Gastroesophageal sphincter (tissue), 4 donors: ENCODE measurements around the gene PEX11B. TPM values are rescaled to one million over a fixed set of nuclear protein-coding genes. Genes with fewer than 3 reads are reported as not detected.

Source experiments
- ATAC-seq: fragments of 150-250 bp; one replicate; pipeline ENCODE4 v1.9.1; 2016; ENCODE audit warnings: mild to moderate bottlenecking, moderate library complexity
- H3K27ac ChIP-seq, 4 donors: fragments of 200-600 bp; sonication (generic) in 3 of 4; 1 replicate in 3 of 4; 2 replicates in 1 of 4; pipeline ENCODE4 v1.5.1; 2016 to 2019
- H3K27me3 ChIP-seq: fragments of 200-600 bp; sonication (generic); one replicate; pipeline ENCODE4 v1.5.1; 2019
- H3K36me3 ChIP-seq, 2 donors: fragments of 200-600 bp; sonication (generic); one replicate each; pipeline ENCODE4 v1.5.1; 2019; ENCODE audit warnings: control low read depth in 1 of 2
- H3K4me1 ChIP-seq, 3 donors: fragments of 200-600 bp; sonication (generic); 1 replicate in 2 of 3; 2 replicates in 1 of 3; pipeline ENCODE4 v1.5.1; 2016 to 2019; ENCODE audit warnings: control low read depth in 2 of 3
- H3K4me3 ChIP-seq, 2 donors: fragments of 200-600 bp; sonication (generic); one replicate each; pipeline ENCODE4 v1.5.1; 2019; ENCODE audit warnings: mild to moderate bottlenecking in 1 of 2, moderate library complexity in 1 of 2
- H3K9me3 ChIP-seq, 3 donors: fragments of 200-600 bp; sonication (generic); one replicate each; pipeline ENCODE4 v1.5.1; 2017 to 2019; ENCODE audit warnings: control low read depth in 2 of 3
- EP300 ChIP-seq: sonication (generic); formaldehyde crosslinking; IDR thresholded peaks from one replicate; pipeline ENCODE4 v1.6.1; 2017; ENCODE audit warnings: antibody characterized with exemption, mild to moderate bottlenecking
- POLR2A ChIP-seq, 2 donors: fragments of 450-650 bp; IDR thresholded peaks; one replicate each; pipeline ENCODE4 v1.6.1; 2017; ENCODE audit warnings: antibody characterized with exemption in 2 of 2, mild to moderate bottlenecking in 2 of 2, moderate library complexity in 1 of 2
- POLR2AphosphoS5 ChIP-seq: sonication (generic); formaldehyde crosslinking; IDR thresholded peaks from one replicate; pipeline ENCODE4 v1.6.1; 2017; ENCODE audit warnings: antibody characterized with exemption
- whole genome bisulfite sequencing, 2 donors: methylation state at CpG; one replicate each; pipeline ENCODE4 v1.1.5; 2018; ENCODE audit warnings: low coverage in 1 of 2; 5-methylcytosine and 5-hydroxymethylcytosine counted together
- total RNA-seq, 4 donors: library from RNA; depleted of rRNA; stranded (reverse); fragments of >200 nt; gene quantifications; one replicate each; pipeline ENCODE4 v1.1.0, GENCODE V29; 2016
- TF ChIP-seq, protein P1 (sequence below), 4 experiments: fragments of 200-600 bp in 2 of 4; fragments of 450-650 bp in 2 of 4; sonication (generic) in 1 of 4; IDR thresholded peaks; one replicate each; pipeline ENCODE4 v1.5.1; 2017 to 2019; ENCODE audit warnings: antibody characterized with exemption in 4 of 4, mild to moderate bottlenecking in 2 of 4, moderate library complexity in 2 of 4

Gene PEX11B
- total RNA-seq, 4 donors from 2014 or later: 22.1 to 29.1 (median 28.1) TPM

DNA sequence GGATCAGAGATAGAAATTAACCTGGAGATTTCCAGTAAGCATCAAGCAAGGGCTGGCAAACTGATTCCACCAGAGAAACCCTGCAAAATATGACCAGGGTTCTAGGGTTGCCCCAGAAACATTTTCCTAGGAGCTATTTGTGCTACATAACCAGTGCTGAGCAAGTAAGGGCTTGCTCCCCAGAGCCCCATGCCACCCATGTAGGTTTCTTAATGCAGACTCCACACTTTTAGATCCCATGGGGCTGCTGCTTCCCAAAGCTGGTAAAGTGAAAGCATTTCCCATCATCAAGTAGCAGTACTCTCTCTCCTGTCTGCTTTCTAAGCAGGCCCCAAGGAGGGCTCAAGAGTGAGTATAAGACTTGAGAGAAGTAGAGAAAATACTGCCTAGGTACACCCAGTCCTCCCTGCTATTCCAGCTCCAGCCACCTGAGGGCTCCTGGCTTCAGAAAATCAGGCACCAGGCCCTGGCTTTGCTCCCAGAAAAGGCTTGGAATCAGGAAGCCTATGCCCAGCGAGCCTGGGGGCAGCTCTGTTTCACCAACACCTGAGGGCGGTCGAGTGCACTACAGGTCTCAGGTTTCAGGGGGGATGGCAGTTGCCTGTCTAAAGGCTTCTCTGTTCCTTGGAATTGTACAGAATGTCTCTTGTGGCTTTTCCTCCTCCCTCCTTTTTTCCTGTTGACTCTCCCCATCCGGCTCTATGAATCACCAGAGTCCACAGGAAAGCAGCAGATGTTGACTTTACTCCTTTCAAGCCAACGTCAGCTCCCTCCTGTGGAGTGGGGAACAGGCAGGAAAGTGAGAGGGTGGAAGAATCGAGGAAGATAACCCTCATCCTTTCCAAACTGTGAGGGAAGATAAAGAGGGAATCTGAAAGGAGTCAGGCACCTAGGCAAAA is 26.7 kb downstream of the PEX11B start:
- Histone ChIP-seq H3K9me3 (no peaks in the 10 kb centered on the region), H3K4me3 (peak overlapping the region in 1 of 2 donors; percentile 5), H3K27me3 (no peaks in the 10 kb centered on the region), H3K4me1 (peaks cover 7 to 25% (median 14%) of the 10 kb centered on the region in 3 donors), H3K27ac (peak overlapping the region; percentile 68 to 91 (median 84)), H3K36me3 (no peaks in the 10 kb centered on the region)
- peak; percentile 96 for ATAC-seq
- no peak for TF ChIP-seq POLR2AphosphoS5
- TF ChIP-seq, protein P1, sequence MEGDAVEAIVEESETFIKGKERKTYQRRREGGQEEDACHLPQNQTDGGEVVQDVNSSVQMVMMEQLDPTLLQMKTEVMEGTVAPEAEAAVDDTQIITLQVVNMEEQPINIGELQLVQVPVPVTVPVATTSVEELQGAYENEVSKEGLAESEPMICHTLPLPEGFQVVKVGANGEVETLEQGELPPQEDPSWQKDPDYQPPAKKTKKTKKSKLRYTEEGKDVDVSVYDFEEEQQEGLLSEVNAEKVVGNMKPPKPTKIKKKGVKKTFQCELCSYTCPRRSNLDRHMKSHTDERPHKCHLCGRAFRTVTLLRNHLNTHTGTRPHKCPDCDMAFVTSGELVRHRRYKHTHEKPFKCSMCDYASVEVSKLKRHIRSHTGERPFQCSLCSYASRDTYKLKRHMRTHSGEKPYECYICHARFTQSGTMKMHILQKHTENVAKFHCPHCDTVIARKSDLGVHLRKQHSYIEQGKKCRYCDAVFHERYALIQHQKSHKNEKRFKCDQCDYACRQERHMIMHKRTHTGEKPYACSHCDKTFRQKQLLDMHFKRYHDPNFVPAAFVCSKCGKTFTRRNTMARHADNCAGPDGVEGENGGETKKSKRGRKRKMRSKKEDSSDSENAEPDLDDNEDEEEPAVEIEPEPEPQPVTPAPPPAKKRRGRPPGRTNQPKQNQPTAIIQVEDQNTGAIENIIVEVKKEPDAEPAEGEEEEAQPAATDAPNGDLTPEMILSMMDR (IDR thresholded peaks at IDR 0.05): peak; percentile 91 to 98 (median 94)
- 0% methylated on average over 2 to 4 of the region's 6 CpGs for WGBS, 2 donors

DNA sequence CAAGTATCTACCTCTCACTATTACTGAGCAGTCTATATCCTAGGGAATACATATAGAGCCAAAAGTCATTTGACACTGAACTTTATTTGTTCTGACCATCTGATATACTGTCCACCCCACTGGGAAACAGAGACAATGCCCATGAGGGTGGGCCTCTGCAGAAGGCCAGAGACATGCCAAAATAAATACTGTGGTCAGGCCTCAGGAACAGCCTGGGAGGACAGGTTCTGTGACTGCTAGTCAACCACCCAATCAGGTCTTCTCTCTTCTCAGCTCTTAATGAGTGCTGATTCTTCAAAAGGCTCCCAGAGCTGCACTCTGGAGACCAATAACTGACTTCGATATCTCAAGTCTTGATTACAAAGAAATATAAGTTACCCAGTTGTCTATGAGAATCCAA is 27.4 kb downstream of the PEX11B start:
- Histone ChIP-seq H3K9me3 (no peaks in the 10 kb centered on the region), H3K27me3 (no peaks in the 10 kb centered on the region), H3K27ac (peak overlapping the region; percentile 68 to 91 (median 84)), H3K36me3 (no peaks in the 10 kb centered on the region), H3K4me3 (no peak overlapping the region), H3K4me1 (peaks cover 7 to 30% (median 14%) of the 10 kb centered on the region in 3 donors)
- 40 to 43% methylated on average over 1 of the region's 1 CpG for WGBS, 2 donors
- TF ChIP-seq POLR2A (IDR thresholded peaks at IDR 0.05): no peak
- no peak for TF ChIP-seq POLR2AphosphoS5
- no peak for TF ChIP-seq EP300
- TF ChIP-seq, protein P1 (IDR thresholded peaks at IDR 0.05): no peak
- ATAC-seq: no peak

DNA sequence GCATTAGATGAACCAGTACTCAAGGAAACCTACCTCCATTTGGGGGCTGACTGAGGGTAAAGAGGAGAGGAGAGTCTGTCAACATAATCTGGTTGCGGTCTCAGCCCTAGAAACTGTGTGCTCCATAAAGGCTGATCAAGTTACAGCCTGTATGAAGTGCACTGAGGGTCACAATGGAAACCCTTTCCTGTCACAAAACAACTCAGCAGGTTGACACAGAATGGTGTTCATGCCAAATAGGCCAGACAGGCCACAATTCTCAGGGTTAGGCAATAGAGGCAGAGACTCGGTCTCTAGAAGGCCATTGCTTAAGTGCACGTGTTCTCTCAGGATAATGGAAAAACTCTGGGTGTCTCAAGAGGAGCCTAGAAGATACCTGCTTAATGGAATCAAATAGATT is 28.8 kb downstream of the PEX11B start:
- 84 to 88% methylated on average over 3 of the region's 3 CpGs for WGBS, 2 donors
- no peaks in the 10 kb centered on the region for H3K9me3 ChIP-seq
- H3K27me3 ChIP-seq: no peaks in the 10 kb centered on the region
- peaks cover 7 to 42% (median 17%) of the 10 kb centered on the region in 3 donors for H3K4me1 ChIP-seq
- no peak for ATAC-seq
- H3K4me3 ChIP-seq: no peak overlapping the region
- H3K27ac ChIP-seq: no peak overlapping the region
- TF ChIP-seq EP300 (no peak), POLR2AphosphoS5 (no peak), POLR2A (IDR thresholded peaks at IDR 0.05) (no peak)
- TF ChIP-seq, protein P1 (IDR thresholded peaks at IDR 0.05): no peak
- no peaks in the 10 kb centered on the region for H3K36me3 ChIP-seq

DNA sequence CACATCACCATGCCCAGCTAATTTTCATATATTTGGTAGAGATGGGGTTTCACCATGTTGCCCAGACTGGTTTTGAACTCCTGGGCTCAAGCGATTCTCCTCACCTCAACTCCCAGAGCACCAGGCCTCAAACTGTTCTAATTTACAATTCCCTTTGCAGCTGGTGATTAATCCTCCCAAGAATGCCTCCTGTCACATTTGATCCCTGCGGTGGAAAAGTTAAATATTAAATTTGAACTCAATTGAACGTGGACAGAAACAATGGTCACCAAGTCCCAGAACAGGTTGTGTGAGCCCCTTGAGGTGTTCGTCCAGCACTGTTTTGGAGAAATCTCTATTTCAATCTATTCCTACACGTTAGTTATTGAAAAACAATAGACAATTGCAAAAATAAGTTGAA is 30.9 kb downstream of the PEX11B start:
- ATAC-seq: no peak
- Histone ChIP-seq H3K4me1 (peaks cover 7 to 35% (median 17%) of the 10 kb centered on the region in 3 donors), H3K9me3 (no peaks in the 10 kb centered on the region), H3K27ac (no peak overlapping the region), H3K4me3 (no peak overlapping the region), H3K36me3 (no peaks in the 10 kb centered on the region), H3K27me3 (no peaks in the 10 kb centered on the region)
- WGBS, 2 donors: 62 to 79% methylated on average over 3 to 5 of the region's 5 CpGs
- TF ChIP-seq, protein P1 (IDR thresholded peaks at IDR 0.05): no peak
- no peak for TF ChIP-seq EP300
- TF ChIP-seq POLR2A (IDR thresholded peaks at IDR 0.05): no peak
- TF ChIP-seq POLR2AphosphoS5: no peak

DNA sequence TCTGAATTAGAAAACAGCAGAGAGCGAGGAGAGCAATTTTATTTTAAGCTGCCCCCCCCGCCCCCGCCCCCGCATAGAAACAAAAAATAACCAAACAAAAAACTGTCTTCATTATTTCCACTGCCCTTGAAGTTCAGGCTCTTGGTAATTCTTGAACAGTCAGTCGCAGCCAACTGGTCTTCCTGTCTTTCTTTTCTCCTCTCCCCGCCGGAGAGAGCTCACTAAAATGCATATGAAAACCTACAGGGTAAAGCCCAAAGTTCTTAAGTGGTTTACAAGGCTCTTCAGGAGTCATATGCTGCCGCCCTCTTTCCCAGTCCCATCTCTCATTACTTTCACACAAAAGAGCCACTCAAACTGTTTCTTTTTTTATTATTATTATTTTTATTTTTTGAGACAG is 31.7 kb downstream of the PEX11B start:
- peak overlapping the region in 1 of 4 donors; percentile 38 for H3K27ac ChIP-seq
- no peak for ATAC-seq

More for the DNA sequence above, 31.7 kb downstream of the PEX11B start:
- WGBS, 2 donors: 50 to 52% methylated on average over 6 to 7 of the region's 8 CpGs
- Histone ChIP-seq H3K9me3 (no peaks in the 10 kb centered on the region), H3K4me1 (peaks cover 4 to 27% (median 10%) of the 10 kb centered on the region in 3 donors), H3K36me3 (no peaks in the 10 kb centered on the region), H3K4me3 (no peak overlapping the region), H3K27me3 (no peaks in the 10 kb centered on the region)
- TF ChIP-seq EP300 (no peak), POLR2A (IDR thresholded peaks at IDR 0.05) (no peak), POLR2AphosphoS5 (no peak)
- TF ChIP-seq, protein P1 (IDR thresholded peaks at IDR 0.05): no peak
